Left colon (tissue), 2 donors: Measurements from ENCODE around the gene LHX1. TPM values are rescaled to one million over a fixed set of nuclear protein-coding genes. Genes with fewer than 3 reads are reported as not detected.

Experiments
- ATAC-seq: fragments of 200-7000 bp; cut with Tn5 transposase; one replicate; pipeline ENCODE4 v1.9.1; 2020; ENCODE audit warnings: mild to moderate bottlenecking, moderate library complexity
- DNase-seq, 2 donors: peaks; one replicate each; pipeline ENCODE4 v3.0.0-alpha.2; 2020
- intact Hi-C, 2 donors: fragments of 100-400 bp; cut with DNase I in 1 of 2; cut with micrococcal nuclease in 1 of 2; formaldehyde crosslinking; loops; one replicate each; pipeline versions ENCODE4 v1.11.2 to v1.14.0; 2022; cut with DNase I, micrococcal nuclease
- total RNA-seq, 2 donors: library from RNA; stranded (reverse); fragmentation: NEBNext Ultra II Directional; extraction: Animal tissue kit (Norgen Biotek cat#: 25700); gene quantifications; one replicate each; pipeline ENCODE4 v1.2.1, GENCODE V29; 2021
- donor health status: DM: no; HTN: no; CAD: no.
- donor health status: DM: yes; HTN: yes; CAD: no.

Gene LHX1
- total RNA-seq, 2 donors from 2014 or later, result not detected

DNA sequence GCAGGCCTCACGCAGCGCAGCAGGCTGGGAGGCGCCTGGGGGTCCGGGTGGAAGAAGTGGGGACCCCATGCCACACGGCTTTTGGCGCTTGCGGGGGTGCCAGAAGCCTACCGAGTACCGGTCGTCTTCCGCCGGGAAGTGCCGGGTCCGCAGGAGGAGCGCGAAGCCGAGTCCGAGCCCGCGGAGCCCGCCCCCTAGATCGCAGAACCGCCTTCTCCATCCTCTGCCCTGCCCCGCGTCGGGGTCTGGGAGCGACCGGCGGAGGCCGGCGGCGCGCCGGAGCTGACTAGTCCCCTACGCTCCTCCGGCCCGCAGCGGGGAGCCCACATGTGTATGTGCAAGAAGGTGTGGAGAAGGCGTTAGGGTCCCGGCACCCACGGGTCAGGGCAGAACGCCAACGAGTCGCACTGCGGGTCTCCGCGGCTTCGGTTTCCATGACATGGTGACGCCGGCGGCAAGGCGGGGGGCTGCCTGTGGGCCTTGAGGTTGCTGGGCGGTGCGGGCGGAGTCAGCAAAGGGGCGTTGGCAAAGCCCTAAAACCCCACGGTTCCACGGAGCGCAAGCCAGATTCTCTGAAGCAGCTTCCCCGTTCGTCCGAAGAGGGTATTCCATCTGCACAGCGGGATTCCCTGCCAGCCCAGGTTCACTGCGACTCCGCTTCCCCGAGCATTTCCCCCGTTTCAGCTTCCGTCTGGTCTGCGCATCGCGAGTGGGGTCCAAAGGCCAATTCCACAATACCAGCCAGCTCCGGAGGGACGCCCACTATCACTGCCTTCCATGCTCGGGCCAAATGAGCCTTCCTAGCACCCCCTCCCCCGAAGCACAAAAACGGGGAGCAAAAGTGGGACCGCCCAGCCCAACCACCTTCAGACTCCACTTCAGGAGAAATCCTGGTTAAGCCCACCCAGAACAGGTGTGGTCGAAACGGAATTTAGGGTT lies 2.3 kb upstream of the LHX1 start:
- no peak for DNase-seq
- intact Hi-C loops, result no loop called here
- ATAC-seq, result peak; percentile 21

- DNase-seq, result no peak
- ATAC-seq, result peak; percentile 60
- intact Hi-C loops, result no loop called here
Observed at GRCh38 chr17:36935671-36936454, 1.4 kb upstream of the LHX1 start.

- DNase-seq (no peak), ATAC-seq (no peak)
- intact Hi-C loops, result no loop called here
Observed at GRCh38 chr17:36936455-36937000, 747 bp upstream of the LHX1 start.

DNA sequence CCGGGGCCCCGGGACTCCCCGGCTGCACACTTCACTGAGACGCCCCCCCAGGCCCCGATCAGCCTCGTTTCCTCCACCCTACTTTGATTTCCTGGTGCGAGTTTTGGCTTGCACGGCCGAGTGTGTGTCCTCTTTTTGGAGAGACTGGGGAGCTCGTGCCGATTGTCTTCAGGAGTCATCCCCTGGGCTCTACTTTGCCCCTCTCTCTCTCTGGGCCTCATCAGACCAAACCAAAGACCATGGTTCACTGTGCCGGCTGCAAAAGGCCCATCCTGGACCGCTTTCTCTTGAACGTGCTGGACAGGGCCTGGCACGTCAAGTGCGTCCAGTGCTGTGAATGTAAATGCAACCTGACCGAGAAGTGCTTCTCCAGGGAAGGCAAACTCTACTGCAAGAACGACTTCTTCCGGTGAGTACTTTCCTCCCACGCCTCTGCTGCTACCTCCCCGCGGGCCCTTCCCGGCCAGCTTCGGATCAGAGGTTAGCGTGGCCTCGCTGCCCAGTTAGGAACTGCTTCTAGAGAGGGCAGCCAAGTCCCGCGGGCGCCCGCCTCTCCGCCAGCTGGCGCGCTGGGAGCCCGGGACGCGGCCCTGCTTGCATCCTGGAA lies 787 bp downstream of the LHX1 start:
- ATAC-seq, result no peak
- intact Hi-C loops, result no loop called here

GRCh38 chr17:36938566-36939051 lies 1.3 kb downstream of the LHX1 start:
- DNase-seq, result no peak
- ATAC-seq, result no peak
- intact Hi-C loops, result no loop called here

More for the DNA sequence above, 787 bp downstream of the LHX1 start:
- DNase-seq, result no peak

DNA sequence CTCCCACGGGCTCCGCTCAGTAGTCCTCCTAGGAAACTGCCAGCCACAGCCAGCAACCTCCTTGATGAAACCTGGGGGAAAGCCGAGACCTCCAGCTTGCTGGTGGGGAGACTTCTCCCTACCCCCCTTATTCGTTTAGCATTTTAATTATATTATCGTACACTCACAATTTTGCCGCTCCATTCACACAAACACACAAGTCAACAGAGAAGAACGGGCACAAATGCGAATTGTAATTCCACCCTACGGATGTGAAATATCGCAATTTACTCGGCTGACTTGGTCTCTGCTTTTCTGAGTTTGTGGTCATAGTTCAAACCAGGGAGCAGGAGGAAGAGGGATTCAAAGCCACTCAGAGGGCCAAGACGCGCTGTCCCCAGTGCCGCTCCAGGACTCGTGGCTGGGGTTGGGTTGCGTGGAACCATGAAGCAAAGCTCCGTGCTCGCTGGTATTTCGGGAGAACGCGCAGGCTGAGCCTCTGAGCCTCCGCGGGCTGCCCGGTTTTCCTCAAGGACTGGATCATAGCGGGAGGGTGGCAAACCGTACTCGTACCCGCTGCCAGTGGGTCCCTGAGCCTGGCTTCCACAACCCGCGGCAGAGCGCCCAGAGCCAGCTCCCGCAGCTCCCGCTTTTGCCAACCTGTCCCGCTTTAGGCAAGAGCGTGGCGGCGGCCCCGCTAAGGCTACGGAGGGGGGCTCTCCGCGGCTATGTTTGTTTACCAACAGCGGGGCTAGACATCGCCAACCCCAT lies 2.0 kb downstream of the LHX1 start:
- ATAC-seq, result no peak
- no peak for DNase-seq
- intact Hi-C loops, result no loop called here

DNA sequence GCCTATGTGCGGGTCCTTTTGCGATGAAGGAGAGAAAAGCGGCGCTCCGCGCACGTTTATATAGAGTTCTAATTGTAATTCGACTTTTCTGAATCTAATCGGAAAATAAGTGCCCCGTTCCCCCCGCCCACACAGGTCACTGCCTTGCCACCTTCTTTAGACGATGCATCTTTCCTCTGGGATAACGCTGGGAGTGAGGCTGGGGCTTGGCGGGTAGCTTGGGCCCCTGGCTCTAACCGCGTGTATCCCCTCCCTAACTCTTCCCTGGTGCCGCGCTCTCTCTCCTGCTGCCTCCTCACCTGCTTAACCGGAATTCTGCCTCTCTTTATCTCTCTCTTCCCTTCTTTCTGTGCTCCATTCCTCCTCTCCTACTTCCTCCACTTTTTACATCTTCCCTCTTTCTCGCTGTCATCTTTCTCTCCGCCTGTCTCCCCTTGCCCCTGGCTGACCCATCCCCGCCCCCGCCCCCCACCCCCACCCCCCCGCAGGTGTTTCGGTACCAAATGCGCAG lies 2.6 kb downstream of the LHX1 start:
- DNase-seq (no peak), ATAC-seq (no peak)
- intact Hi-C loops, result no loop called here

DNA sequence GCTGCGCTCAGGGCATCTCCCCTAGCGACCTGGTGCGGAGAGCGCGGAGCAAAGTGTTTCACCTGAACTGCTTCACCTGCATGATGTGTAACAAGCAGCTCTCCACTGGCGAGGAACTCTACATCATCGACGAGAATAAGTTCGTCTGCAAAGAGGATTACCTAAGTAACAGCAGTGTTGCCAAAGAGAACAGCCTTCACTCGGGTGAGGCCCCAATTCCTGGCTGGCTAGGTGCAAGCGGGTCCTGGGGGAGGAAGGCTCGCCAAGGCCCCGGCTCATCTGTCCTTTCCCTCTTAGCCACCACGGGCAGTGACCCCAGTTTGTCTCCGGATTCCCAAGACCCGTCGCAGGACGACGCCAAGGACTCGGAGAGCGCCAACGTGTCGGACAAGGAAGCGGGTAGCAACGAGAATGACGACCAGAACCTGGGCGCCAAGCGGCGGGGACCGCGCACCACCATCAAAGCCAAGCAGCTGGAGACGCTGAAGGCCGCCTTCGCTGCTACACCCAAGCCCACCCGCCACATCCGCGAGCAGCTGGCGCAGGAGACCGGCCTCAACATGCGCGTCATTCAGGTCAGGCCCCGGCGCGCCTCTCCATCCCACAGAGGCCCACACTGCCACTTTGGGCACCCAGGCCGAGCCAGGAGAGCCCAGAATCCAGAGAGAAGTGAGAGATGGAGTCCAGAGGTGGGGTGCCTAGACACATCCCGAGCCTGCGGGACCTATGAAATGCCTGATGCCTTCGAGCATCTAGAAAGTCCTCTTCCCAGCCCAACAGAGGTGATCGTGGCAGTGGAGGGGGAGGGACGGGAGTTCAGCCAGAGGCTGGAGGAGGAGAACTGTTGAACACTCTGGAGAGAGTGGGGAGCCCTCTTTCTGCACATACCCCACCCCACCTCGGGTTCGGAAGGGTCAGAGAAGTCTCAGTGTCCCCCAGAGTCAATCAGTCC lies 3.3 kb downstream of the LHX1 start:
- ATAC-seq, result no peak

DNA sequence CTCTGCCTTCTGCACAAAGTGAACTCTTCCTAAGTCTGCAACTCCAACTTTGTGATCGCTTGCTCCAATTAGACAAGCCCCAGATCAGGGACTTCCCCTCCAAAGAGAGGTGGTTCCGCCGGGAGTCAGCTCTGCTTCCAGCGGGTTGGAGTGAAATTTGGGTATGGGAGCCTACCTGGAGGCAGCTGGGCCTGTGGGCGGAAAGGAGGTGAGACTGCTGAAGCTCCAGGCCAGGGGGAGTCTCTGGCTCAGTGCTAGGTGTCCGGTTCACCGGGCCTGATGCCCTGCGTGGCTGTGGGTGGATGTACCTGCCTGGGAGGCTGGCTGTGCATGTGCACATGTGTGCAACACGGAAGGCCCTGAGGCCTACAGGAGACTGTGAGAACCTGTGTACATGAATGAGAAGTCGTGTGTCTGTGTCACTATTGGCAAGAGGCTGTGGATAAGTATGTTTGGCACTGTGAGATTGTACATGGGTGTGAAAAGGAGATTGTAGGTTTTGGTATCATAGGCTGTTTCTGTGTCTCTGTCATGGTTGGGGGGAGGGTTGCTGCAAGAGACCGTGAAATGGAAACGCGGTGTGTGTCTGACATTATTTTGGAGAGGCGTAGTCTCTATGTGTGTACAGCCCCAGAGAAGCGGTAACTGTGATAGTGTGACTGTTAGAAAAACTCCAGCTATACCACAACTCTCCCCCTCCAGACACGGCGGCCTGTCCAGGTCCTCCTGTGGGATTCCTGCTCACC lies 4.2 kb downstream of the LHX1 start:
- no peak for ATAC-seq
- intact Hi-C loops, result no loop called here
- DNase-seq, result no peak

More for the DNA sequence above, 3.3 kb downstream of the LHX1 start:
- intact Hi-C loops, result no loop called here
- DNase-seq, result no peak

DNA sequence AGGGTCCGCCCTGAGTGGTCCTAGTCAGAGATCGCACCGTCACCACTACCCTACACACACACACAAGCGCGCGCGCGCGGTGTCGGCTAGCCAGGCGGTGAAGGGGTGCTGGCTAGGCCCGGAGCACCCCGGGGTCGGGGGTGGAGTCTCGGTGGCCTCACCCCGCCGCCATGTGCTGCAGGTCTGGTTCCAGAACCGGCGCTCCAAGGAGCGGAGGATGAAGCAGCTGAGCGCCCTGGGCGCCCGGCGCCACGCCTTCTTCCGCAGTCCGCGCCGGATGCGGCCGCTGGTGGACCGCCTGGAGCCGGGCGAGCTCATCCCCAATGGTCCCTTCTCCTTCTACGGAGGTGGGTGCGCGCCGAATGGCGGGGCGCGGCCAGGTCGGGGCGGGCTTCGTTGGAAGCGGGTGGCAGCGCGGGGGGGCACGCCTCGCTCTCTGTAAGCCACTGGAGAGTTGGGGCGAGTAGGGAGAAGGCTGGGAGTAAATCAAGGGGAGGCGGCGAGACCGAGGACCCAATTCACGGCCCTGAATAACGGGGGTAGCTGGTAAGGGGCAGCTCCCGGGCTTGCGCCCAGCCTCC lies 4.8 kb downstream of the LHX1 start:
- intact Hi-C loops, result no loop called here
- DNase-seq (no peak), ATAC-seq (no peak)

DNA sequence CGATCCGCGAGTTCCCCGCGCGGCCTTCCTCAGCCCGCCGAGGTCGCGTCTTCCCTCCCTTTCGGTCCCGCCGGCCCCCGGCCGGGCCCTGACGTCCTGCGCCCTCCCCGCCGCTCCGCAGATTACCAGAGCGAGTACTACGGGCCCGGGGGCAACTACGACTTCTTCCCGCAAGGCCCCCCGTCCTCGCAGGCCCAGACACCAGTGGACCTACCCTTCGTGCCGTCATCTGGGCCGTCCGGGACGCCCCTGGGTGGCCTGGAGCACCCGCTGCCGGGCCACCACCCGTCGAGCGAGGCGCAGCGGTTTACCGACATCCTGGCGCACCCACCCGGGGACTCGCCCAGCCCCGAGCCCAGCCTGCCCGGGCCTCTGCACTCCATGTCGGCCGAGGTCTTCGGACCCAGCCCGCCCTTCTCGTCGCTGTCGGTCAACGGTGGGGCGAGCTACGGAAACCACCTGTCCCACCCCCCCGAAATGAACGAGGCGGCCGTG lies 5.4 kb downstream of the LHX1 start:
- no peak for DNase-seq
- no peak for ATAC-seq
- intact Hi-C loops, result no loop called here

DNA sequence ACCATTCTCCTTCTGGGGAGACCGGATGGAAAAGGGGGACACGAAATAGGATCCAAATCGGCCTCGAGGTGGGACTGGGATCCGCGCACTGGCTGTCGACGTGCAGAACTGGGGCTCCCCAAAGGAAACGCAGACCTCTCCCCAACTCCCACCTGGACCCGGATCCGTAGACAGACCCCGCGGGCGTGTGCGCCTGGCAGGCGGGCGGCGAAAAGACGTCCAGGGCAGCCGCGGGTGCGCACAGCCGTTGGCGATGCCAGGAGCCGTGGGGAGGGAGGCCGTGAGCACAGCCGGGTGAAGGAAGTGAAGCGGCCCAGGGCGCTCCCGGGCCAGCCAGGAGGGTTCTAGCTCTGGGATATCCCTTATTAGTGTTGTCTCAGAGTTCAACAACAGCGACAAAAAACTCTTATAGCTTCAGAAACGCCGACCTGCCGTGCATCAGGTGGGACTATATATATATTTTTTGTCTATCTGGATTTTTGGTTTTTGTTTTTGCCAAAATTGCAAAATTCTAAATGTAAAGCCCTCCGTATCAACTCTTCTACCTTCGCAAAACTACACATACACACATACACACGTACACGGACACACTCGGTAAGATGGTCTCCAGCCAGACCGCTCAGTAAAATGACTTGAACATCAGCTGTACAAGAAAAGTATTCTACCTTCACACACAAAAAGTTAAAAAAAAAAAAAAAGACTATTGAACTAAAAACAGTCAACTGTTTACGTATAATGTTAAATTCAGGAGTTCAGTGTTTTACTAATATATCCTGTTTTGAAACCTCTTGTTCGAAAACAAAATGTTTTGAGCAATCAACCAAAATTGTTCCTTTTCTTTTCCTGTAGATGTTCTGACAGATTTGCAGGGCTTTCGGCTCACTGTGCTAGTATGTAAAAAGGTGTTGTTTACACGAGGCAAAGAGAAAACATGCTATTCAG lies 6.2 kb downstream of the LHX1 start:
- DNase-seq (no peak), ATAC-seq (no peak)
- intact Hi-C loops, result no loop called here

DNA sequence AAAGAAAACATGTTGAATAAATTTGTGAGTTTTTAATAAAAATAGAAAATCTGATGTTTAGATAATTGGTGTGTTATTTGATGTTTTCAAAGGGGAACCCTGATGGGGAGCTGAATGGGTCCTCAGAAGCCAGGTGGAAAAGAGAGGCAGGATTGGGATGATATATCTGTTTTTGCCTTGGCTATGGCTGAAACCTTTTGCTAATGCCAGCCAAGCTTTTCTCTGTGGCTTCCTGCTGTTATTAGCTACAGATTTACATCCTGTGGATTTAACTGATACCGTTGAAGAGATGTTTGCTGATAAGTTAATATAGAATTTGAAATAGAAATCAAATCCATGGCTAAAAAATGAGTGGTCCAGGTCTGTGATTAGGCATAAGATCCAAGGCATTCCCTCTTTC lies 7.3 kb downstream of the LHX1 start:
- no peak for ATAC-seq
- intact Hi-C loops, result no loop called here

GRCh38 chr17:36945140-36945539 lies 7.9 kb downstream of the LHX1 start:
- DNase-seq (no peak), ATAC-seq (no peak)
- intact Hi-C loops, result no loop called here

More for the DNA sequence above, 7.3 kb downstream of the LHX1 start:
- no peak for DNase-seq
